Measurements from ENCODE around the gene CLEC18B. TPM values are rescaled to one million over a fixed set of nuclear protein-coding genes. Genes with fewer than 3 reads are reported as not detected.

Gene CLEC18B
- total RNA-seq, 6 donors from 2014 or later: 0.86 to 5.2 (median 1.5) TPM; not detected in 2

DNA sequence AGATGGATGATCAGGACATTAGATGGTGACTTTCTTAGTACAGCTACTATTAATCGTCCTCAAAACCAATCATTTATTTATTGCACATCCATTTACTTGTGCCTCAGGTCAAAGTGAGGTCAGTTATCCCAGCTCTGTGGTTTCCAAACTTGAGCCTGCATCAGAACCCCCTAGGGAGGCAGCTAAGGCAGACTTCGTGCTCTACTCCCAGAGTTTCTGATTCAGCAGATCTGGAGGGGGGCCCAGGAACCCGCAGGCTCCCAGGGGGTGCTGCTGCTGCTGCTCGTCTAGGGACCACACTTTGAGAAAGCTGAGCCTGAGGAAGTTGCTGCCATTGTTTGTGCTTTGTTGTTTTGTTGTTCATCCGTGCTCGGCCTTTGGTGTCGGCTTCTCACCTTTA is 44.0 kb upstream of the CLEC18B start:
- Histone ChIP-seq H3K27me3 (no peaks in the 10 kb centered on the region), H3K4me1 (no peaks in the 10 kb centered on the region), H3K9me3 (no peaks in the 10 kb centered on the region), H3K4me3 (no peak overlapping the region), H3K27ac (no peak overlapping the region), H3K36me3 (peaks cover 44 to 99% (median 81%) of the 10 kb centered on the region in 4 donors)
- DNase-seq (no peak), ATAC-seq (ENCODE audit: low FRiP score in 2 of 2) (no peak)
- WGBS, 2 donors: 89 to 93% methylated on average over 7 of the region's 7 CpGs
- TF ChIP-seq POLR2A (IDR thresholded peaks at IDR 0.05): no peak
- TF ChIP-seq EP300 (IDR thresholded peaks at IDR 0.05): no peak
- TF ChIP-seq POLR2AphosphoS5 (IDR thresholded peaks at IDR 0.05): no peak

DNA sequence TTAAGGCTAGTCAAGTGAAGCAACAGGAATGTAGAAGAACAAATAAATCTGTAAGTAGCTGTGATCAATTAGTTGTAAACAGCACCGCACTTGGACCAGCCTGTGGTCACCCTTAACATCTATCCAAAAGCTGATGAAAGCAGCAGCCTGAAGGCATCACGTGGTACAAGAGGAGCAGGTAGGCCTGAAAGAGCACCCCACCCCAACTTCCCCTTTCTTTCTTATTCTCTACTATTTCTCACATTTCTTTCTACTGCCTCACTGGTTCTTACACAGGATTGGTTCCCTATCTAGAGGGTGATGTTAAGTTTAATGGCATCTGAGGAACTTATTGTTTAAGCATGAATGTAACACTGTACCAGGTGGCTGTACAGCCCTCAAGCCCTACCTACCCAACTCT is 42.6 kb upstream of the CLEC18B start:
- Histone ChIP-seq H3K36me3 (peaks cover 34 to 99% (median 75%) of the 10 kb centered on the region in 4 donors), H3K4me3 (no peak overlapping the region), H3K9me3 (no peaks in the 10 kb centered on the region), H3K27ac (no peak overlapping the region), H3K4me1 (no peaks in the 10 kb centered on the region), H3K27me3 (no peaks in the 10 kb centered on the region)
- TF ChIP-seq POLR2AphosphoS5 (IDR thresholded peaks at IDR 0.05): no peak
- TF ChIP-seq POLR2A (IDR thresholded peaks at IDR 0.05): no peak
- no peak for TF ChIP-seq EP300 (IDR thresholded peaks at IDR 0.05)
- TF ChIP-seq, protein P1, sequence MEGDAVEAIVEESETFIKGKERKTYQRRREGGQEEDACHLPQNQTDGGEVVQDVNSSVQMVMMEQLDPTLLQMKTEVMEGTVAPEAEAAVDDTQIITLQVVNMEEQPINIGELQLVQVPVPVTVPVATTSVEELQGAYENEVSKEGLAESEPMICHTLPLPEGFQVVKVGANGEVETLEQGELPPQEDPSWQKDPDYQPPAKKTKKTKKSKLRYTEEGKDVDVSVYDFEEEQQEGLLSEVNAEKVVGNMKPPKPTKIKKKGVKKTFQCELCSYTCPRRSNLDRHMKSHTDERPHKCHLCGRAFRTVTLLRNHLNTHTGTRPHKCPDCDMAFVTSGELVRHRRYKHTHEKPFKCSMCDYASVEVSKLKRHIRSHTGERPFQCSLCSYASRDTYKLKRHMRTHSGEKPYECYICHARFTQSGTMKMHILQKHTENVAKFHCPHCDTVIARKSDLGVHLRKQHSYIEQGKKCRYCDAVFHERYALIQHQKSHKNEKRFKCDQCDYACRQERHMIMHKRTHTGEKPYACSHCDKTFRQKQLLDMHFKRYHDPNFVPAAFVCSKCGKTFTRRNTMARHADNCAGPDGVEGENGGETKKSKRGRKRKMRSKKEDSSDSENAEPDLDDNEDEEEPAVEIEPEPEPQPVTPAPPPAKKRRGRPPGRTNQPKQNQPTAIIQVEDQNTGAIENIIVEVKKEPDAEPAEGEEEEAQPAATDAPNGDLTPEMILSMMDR (IDR thresholded peaks at IDR 0.05): no peak
- DNase-seq: no peak
- 95 to 98% methylated on average over 2 of the region's 2 CpGs for WGBS, 2 donors
- no peak for ATAC-seq (ENCODE audit: low FRiP score in 2 of 2)

GRCh38 chr16:74462361-74462760 is 41.1 kb upstream of the CLEC18B start:
- ATAC-seq (ENCODE audit: low FRiP score in 2 of 2) (no peak), DNase-seq (no peak)
- Histone ChIP-seq H3K4me3 (no peak overlapping the region), H3K4me1 (no peaks in the 10 kb centered on the region), H3K36me3 (peaks cover 35 to 99% (median 69%) of the 10 kb centered on the region in 4 donors), H3K27me3 (no peaks in the 10 kb centered on the region), H3K9me3 (no peaks in the 10 kb centered on the region), H3K27ac (no peak overlapping the region)
- TF ChIP-seq, protein P1 (IDR thresholded peaks at IDR 0.05): no peak
- TF ChIP-seq POLR2A (IDR thresholded peaks at IDR 0.05) (no peak), EP300 (IDR thresholded peaks at IDR 0.05) (no peak), POLR2AphosphoS5 (IDR thresholded peaks at IDR 0.05) (no peak)
- WGBS, 2 donors: 91 to 95% methylated on average over 4 of the region's 4 CpGs

- TF ChIP-seq POLR2AphosphoS5 (IDR thresholded peaks at IDR 0.05): no peak
- no peak for TF ChIP-seq EP300 (IDR thresholded peaks at IDR 0.05)
- TF ChIP-seq, protein P1 (IDR thresholded peaks at IDR 0.05): no peak
- TF ChIP-seq POLR2A (IDR thresholded peaks at IDR 0.05): no peak
- WGBS, 2 donors: 91 to 92% methylated on average over 9 of the region's 9 CpGs
- Histone ChIP-seq H3K27me3 (no peaks in the 10 kb centered on the region), H3K36me3 (peaks cover 35 to 99% (median 69%) of the 10 kb centered on the region in 4 donors), H3K27ac (no peak overlapping the region), H3K9me3 (no peaks in the 10 kb centered on the region), H3K4me3 (no peak overlapping the region), H3K4me1 (no peaks in the 10 kb centered on the region)
- DNase-seq: no peak
- ATAC-seq (ENCODE audit: low FRiP score in 2 of 2): no peak
Measured at GRCh38 chr16:74461826-74462225, 40.5 kb upstream of the CLEC18B start.

GRCh38 chr16:74460542-74460941 is 39.3 kb upstream of the CLEC18B start:
- DNase-seq (no peak), ATAC-seq (ENCODE audit: low FRiP score in 2 of 2) (no peak)
- Histone ChIP-seq H3K4me1 (no peaks in the 10 kb centered on the region), H3K4me3 (no peak overlapping the region), H3K27me3 (no peaks in the 10 kb centered on the region), H3K36me3 (peaks cover 35 to 99% (median 76%) of the 10 kb centered on the region in 4 donors), H3K27ac (no peak overlapping the region), H3K9me3 (no peaks in the 10 kb centered on the region)
- no peak for TF ChIP-seq POLR2AphosphoS5 (IDR thresholded peaks at IDR 0.05)
- TF ChIP-seq EP300 (IDR thresholded peaks at IDR 0.05): no peak
- TF ChIP-seq POLR2A (IDR thresholded peaks at IDR 0.05): no peak
- TF ChIP-seq, protein P1 (IDR thresholded peaks at IDR 0.05): no peak
- 90 to 94% methylated on average over 5 to 7 of the region's 7 CpGs for WGBS, 2 donors

All from upper lobe of left lung (tissue), 6 donors.